ENCODE data around the gene IPO11. TPM values are rescaled to one million over a fixed set of nuclear protein-coding genes. Genes with fewer than 3 reads are reported as not detected.

The IPO11 gene
- total RNA-seq, 1 experiment from 2014 or later, result 66.5 TPM

GRCh38 chr5:62594364-62594984 lies 181.9 kb downstream of the IPO11 start:
- Histone ChIP-seq H3K4me3 (ENCODE audit: low read depth, low read length, poor library complexity, severe bottlenecking) (no peak overlapping the region), H3K9me3 (ENCODE audit: low read depth, low read length, poor library complexity, severe bottlenecking) (no peaks in the 10 kb centered on the region), H3K36me3 (ENCODE audit: insufficient read depth, low read length, poor library complexity, severe bottlenecking) (peaks cover 14% of the 10 kb centered on the region), H3K27me3 (replicated peaks; ENCODE audit: insufficient read depth, low read depth, low read length, poor library complexity) (no peaks in the 10 kb centered on the region), H3K4me1 (ENCODE audit: insufficient read depth, low read length, poor library complexity, severe bottlenecking) (peaks cover 12% of the 10 kb centered on the region), H3K27ac (ENCODE audit: low read depth, low read length, poor library complexity, severe bottlenecking) (no peak overlapping the region)
- BruUV-seq (replicated peaks), result no TSS peak
- intact Hi-C loops (cut with micrococcal nuclease; ENCODE audit: unreplicated experiment), result no loop called here
- no peak for DNase-seq (ENCODE audit: low spot score)
- POLR2A ChIA-PET (ENCODE audit: low non-redundant PET), result no interaction called here
- CTCF ChIA-PET, result no interaction called here
- TF ChIP-seq CTCF (conservative IDR thresholded peaks at IDR 0.05; ENCODE audit: low read depth, low read length), result no peak
- TF ChIP-seq EZH2 (IDR thresholded peaks at IDR 0.05; ENCODE audit: borderline replicate concordance, low read depth, low read length, poor library complexity, severe bottlenecking), result no peak

DNA sequence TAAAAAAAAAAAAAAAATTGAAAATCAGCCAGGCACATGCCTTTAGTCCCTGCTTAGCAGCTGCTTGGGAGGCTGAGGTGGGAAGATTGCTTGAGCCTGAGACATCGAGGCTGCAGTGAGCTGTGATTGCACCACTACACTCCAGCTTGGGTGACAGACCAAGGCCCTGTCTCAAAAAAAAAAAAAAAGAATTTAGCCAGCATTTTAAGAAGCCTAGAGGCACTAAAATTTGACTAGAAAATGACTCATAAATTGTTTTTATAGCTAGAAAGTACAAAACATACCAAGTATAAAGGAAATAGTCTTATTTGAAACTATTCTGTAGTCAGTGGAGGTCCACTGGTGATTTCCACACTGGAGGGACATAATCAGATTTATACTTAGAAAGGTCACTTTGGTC lies 183.5 kb downstream of the IPO11 start:
- no peak for TF ChIP-seq CTCF (conservative IDR thresholded peaks at IDR 0.05; ENCODE audit: low read depth, low read length)
- TF ChIP-seq EZH2 (IDR thresholded peaks at IDR 0.05; ENCODE audit: borderline replicate concordance, low read depth, low read length, poor library complexity, severe bottlenecking), result no peak
- Histone ChIP-seq H3K9me3 (ENCODE audit: low read depth, low read length, poor library complexity, severe bottlenecking) (no peaks in the 10 kb centered on the region), H3K27me3 (replicated peaks; ENCODE audit: insufficient read depth, low read depth, low read length, poor library complexity) (no peaks in the 10 kb centered on the region), H3K4me1 (ENCODE audit: insufficient read depth, low read length, poor library complexity, severe bottlenecking) (no peaks in the 10 kb centered on the region), H3K4me3 (ENCODE audit: low read depth, low read length, poor library complexity, severe bottlenecking) (no peak overlapping the region), H3K27ac (ENCODE audit: low read depth, low read length, poor library complexity, severe bottlenecking) (no peak overlapping the region), H3K36me3 (ENCODE audit: insufficient read depth, low read length, poor library complexity, severe bottlenecking) (peaks cover 14% of the 10 kb centered on the region)
- CTCF ChIA-PET, result no interaction called here
- intact Hi-C loops (cut with micrococcal nuclease; ENCODE audit: unreplicated experiment), result no loop called here
- no peak for DNase-seq (ENCODE audit: low spot score)
- no TSS peak for BruUV-seq (replicated peaks)
- POLR2A ChIA-PET (ENCODE audit: low non-redundant PET), result no interaction called here

DNA sequence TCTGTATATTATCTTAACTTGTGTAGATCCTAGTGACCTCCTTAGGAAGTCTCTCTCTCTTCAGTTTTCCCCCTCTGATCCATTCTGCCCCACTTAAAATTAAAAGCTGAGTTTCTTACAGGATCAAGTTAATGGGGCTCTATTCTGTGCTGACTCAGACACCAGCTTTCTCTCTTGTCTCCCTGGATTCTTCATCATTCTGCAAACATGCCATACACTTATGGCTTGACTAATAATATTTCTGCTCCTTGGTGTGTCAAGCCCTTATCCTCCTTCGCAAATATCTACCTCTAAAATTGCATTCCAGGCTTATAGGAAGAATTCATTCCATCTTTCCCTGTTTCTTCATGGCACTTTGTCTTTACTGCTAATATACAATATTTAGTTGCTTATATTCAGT lies 184.1 kb downstream of the IPO11 start:
- CTCF ChIA-PET, result no interaction called here
- peaks cover 11% of the 10 kb centered on the region for H3K36me3 ChIP-seq (ENCODE audit: insufficient read depth, low read length, poor library complexity, severe bottlenecking)
- no peak overlapping the region for H3K27ac ChIP-seq (ENCODE audit: low read depth, low read length, poor library complexity, severe bottlenecking)
- intact Hi-C loops (cut with micrococcal nuclease; ENCODE audit: unreplicated experiment), result no loop called here
- TF ChIP-seq EZH2 (IDR thresholded peaks at IDR 0.05; ENCODE audit: borderline replicate concordance, low read depth, low read length, poor library complexity, severe bottlenecking), result no peak
- no peak for TF ChIP-seq CTCF (conservative IDR thresholded peaks at IDR 0.05; ENCODE audit: low read depth, low read length)
- H3K4me3 ChIP-seq (ENCODE audit: low read depth, low read length, poor library complexity, severe bottlenecking), result no peak overlapping the region
- DNase-seq (ENCODE audit: low spot score), result no peak
- H3K9me3 ChIP-seq (ENCODE audit: low read depth, low read length, poor library complexity, severe bottlenecking), result no peaks in the 10 kb centered on the region
- H3K4me1 ChIP-seq (ENCODE audit: insufficient read depth, low read length, poor library complexity, severe bottlenecking), result no peaks in the 10 kb centered on the region
- no peaks in the 10 kb centered on the region for H3K27me3 ChIP-seq (replicated peaks; ENCODE audit: insufficient read depth, low read depth, low read length, poor library complexity)
- no TSS peak for BruUV-seq (replicated peaks)
- POLR2A ChIA-PET (ENCODE audit: low non-redundant PET), result no interaction called here

Data from A673 (cell line).